NCI-H82 treated with DMSO at 0.1 percent for 48 hours (cell line): ENCODE results near the gene ZNF674.
A peak's percentile ranks its signal among the peaks of the same experiment; 100 is the strongest.

ENCODE experiments used
- DNase-seq: peaks from one replicate; lab custom pipeline; 2025; ENCODE audit not compliant: unreplicated experiment; lab: John Stamatoyannopoulos, UW

The ZNF674 gene

DNA sequence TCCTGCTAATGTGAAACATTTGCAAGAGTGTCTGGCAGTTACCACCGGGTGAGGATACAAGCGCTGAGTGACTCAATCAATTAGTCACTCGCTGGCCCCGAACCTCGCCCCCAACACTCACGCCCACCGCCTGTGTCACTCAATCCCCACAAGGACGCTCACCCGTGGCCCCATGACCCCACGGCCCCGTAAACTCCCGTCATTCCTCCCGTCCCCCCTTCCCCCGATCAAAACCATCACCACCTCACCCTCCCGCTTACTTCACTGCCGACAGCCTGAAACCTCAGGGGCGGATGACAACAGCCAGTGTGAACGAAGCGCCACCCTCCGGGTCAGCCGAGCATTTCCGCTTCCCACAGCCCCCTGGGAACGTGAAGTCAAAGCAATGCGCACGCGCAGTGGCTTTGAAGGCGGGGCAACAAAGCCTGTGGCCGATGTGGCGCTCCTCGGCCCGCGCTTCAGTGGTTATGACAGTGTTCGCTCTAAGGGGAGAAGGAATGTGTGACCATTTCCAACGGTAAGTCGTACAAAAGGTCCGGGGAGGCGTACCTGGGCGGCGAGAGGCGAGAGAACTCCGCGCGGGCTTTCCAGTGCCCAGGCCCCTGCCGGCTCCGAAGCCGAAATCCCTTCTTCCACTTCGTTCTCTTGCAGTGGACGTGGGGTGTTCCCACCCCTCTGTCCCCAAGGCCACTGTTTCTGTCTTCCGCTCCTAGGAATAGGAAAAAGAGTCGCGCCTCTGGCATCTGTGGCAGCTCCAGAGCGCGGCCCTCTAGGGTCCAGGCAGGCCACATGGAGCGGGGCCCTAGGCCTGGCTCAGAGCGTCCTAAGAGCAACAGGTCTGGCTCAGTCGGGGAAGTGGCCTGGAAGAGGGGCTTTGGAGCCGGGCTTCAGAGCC is at the start of gene ZNF674:
Gene ZNF674 (minus strand): TSS at position 311 of the 895 bp plus-strand sequence. CDS start 3,334 bp downstream, outside the sequence.
- DNase-seq = peak; percentile 59

DNA sequence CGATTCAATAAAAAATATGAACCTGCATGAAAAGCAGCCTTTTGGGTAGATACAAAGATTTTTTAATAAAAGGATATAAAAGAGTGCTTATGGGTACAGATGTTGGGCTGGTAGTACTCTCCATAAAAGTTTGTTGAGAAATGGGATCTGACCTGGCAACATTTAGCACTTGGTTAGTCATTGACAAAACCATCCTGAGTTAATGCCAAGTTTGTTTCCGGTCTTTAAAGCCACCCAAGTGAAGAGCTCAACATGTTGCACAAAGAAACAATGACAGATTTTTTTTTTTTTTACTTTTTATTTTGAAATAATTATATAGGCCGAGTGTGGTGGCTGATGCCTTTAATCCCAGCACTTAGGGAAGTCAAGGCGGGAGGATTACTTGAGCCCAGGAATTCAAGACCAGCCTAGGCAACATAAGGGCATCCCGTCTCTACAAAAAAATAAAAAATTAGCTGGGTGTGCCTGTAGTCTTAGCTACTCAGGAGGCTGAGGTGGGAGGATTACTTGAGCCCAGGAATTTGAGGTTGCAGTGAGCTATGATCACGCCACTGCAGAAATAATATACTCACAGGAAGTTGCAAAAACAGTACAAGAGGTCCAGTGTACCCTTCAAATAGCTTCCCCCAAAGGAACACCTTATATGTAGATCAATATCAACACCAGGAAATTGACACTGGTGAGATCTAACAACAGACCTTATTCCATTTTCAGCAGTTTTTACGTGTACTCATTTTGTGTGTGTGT is 44.9 kb upstream of the ZNF674 start:
- no peak for DNase-seq

DNA sequence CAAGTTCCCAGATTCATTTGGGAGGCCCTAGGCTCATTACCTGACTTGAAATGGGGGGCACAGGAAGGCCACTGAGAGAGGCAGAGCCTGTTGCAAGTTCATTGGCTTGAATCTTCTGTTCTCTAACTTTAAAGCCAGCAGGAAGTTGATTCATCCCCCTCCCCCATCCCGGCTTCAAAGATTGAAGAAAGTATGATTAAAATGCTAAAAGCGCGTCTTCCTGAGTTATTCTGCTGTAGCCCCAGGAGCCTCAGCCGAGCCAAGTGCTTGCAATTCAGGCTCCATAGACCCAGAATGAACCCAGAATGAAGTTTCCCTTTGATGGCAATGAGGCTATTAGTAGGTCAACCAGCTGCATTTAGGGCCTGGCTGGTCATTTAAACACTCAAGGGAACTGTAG is 43.0 kb upstream of the ZNF674 start:
- DNase-seq = no peak

DNA sequence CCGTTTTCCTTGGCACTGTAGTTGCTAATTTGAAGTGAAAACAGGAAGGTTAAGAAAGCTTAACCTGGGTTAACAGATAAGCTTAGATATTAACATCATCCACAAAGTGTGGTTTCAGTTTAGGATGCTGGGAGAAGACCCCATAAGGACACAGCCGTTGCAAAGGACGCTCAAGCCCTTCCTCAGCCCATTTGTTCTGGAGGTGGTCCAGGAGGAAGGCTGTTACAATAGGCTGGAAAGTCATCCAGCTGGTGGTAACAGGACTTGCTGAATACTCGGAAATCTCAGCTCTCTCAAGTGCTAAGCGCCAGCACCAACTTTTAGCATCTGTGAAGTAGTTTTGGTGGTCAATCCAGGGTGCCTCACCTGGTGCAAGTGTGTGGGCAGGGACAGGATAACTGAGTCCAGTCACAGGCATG is 42.5 kb upstream of the ZNF674 start:
- no peak for DNase-seq

DNA sequence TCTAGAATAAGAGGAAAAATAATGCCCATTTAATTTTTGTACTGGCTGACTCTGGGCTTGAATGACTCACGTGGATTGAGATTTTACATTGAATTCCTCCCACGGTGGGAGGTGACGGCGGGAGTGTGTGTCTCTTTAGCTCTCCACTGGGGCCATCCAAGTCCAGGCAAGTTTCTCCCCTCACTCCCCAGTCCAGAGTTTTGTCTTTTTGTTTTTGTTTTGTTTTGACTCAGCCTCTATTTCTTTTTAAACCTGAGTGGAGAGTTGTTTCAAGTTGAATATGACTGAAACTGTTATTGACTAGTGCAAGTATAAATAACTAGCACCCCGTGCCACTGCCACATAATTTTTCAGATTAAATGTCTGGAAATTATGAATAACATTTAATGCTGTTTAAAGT is 41.9 kb upstream of the ZNF674 start:
- DNase-seq = no peak

DNA sequence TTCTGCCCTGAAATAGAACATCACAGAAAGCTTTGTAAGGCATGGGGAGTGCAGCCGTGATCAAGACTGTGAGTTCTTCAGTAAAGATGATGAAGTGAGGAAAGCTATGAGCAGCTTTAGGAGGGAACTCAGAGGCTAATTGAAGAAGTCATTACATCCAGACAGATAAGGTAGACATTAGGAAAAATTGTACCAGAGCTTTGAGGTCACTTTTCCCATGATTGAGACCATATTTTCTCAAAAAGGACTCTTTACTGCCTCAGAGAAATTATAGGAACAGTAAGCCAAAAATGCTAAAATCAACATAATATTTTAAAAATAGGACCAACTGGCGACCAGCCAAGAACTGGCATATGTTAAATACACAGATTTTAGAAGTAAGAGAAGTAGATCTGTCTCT is 39.5 kb upstream of the ZNF674 start:
- no peak for DNase-seq

DNA sequence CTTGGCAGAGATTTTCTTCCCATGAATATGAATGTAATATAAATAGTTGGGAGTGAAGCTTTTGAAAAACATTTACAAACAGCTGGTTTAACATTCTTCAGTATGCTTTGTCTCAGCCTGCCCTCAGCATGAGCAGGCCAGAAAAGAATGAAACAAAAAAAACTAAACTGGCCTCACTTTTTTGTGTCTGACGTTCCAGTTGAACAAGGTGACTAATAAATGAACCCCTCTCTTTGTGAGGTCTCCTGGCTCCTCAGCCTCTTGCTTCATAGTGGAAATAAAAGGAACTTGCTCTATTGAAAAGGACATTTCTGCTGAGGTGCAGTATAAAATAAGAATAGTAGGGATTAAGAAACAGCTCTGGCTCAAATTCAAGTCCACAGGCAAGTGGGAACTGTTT is 37.7 kb upstream of the ZNF674 start:
- no peak for DNase-seq

DNA sequence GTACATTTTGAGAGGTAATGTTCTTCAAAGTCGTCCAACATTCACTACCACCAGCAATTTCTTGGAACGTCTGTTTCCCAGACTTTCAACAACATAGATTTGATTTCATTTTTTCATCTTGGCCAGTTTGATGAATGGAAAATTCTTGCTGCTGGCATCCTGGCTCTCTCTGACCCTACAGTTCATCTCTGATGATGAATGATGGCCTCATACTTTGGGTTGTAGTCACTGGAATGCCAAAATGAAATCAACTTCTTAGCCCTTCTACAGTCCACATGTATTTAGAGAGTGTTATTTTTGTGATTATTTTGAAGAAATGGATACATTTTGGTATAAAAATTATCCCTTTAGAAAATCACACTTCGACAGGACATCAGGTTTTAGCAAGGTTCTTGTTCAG is 37.1 kb upstream of the ZNF674 start:
- DNase-seq = no peak

DNA sequence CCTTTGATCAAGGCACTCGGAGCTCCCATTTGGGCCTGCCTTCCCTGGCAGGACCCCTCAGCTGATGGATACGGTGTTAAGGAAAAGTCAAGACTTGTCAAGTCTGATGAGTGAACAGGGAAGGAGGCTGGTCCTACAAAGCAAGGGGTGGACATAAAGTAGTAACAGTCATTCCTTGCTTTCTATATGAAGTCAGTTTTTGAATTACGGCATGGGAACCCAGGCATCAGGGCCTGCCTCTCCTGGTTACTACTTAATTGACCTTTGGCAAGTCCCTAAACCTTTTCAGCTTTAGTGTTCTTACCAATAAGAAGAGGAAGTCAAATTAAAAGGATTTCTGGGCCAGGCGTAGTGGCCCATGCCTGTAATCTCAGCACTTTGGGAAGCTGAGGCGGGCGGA is 35.4 kb upstream of the ZNF674 start:
- no peak for DNase-seq

DNA sequence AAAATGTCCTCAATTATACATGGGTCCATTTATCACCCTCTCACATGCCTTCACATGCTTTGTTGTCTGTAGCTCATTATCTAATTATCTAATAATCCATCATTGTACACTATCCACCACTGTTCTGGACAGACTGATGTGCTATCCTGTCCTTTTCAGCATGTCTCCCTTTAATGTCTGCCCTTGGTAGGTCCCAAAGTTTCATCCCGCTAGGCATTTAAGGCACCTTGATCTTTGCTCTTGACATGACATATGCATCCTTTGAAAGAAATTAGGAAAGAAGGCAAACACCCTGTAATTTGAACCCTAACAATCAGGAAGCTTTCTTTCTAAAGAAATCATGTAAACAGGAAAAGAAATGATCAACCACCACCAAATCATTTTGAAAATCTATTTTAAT is 34.0 kb upstream of the ZNF674 start:
- DNase-seq = no peak

DNA sequence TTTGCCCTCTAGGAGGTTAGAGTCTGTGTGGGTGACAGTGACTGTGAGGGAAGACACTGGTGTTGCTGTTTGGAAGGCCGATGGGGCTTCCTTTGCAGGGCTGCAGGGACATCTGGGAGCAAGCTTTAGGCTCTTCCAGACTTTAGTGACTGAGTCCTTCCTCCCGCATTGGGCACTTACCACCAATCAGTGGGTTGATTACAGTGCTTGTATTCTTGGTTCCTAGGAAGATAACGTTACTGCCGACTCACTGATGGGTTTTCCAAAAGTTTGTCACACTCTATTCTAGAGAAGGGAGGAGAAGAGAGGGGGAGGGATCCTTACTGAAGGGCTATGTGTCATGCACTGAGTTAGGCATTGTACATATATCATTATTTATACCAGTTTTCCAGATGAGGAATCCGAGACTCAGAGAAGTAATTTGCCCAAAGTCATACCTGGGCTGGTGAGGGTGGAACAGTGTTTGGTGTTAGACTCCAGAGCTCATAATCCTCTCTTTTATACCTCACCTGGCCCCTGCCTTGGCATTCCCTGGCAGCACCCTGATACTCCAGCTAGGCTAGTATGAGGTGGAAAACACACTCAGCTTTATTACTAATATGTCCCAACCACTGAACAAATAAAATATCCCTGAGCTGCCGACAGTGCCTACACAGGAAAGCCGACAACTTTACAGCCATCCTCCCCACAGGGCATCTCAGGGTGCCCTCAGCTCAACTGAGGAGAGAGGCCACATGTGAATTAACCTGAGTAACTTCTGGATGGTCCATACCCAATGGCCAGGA is 32.2 kb upstream of the ZNF674 start:
- no peak for DNase-seq

DNA sequence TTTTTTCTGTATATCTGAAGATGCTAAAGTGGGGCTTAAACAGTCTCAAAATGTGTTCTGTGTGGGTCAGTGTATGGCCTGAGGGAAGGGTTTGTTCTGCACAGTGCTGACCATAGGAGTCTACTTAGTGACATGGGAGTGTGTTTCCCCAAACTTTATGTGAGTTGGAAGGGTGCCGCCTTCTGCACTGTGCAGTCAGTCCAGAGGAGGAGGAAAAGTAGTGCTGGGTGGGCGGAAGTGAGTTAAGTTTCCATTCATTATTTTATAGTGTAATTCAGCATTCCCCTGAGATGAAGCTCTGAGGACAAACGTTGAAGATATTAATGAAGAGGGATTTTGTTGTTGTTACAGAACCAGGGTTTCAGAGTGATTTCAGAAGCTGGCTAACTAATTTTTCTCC is 31.2 kb upstream of the ZNF674 start:
- DNase-seq = no peak

DNA sequence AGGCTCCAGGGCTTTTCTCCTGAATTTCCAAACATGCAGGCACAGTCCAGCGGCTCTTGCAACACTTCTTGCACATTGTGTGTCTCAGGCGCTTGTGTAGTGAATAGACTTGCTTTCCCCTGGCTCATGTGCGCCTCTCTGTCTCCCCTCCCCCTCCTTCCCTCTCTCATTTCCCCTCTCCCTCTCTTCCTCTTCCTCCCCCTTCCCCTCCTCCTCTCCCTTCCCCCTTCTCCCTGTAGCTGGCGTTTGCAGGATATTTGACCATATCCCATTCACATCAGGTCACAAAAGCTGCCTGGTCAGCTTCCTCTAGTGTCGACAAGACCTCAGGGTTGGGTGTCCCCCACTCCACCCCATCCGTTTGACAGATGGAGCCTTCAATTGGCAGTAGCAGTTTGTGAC is 30.8 kb upstream of the ZNF674 start:
- no peak for DNase-seq

DNA sequence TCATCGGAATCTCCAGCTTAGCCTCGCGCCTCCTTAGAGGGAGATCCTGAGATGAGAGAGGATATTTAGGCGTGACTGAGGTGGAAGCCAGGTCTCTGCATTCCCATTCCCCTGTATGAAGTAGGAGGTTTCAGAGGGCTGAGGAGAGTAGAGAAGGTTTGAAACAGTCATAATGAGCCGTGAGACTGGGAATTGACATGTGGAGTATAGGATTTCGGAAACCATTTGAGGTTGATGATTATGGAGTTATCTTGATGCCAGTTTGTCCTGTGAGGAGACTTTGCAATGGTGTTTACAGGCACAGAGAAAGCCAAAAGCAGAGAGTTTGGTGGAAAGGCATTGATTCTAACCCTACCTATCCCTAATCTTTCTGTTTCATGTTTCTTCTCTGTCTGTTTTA is 30.4 kb upstream of the ZNF674 start:
- DNase-seq = no peak

DNA sequence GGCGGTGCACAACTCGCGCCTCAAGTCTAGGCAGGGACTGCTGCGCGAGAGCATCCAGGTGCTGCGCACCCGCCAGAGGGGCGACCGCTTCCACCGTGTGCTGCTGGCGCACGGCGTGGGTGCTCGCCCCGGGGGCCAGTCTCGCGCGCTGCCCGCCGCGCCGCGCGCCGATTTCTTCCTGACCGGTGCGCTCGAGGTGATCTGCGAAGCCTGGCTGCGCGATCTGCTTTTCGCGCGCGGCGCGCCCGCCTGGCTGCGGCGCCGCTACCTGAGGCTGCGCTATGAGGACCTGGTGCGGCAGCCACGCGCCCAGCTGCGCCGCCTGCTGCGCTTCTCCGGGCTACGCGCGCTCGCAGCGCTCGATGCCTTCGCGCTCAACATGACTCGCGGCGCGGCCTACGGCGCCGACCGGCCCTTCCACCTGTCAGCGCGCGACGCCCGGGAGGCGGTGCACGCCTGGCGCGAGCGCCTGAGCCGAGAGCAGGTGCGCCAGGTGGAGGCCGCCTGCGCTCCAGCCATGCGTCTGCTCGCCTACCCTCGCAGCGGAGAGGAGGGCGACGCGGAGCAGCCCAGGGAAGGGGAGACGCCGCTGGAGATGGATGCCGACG is 29.7 kb upstream of the ZNF674 start:
- DNase-seq = no peak

DNA sequence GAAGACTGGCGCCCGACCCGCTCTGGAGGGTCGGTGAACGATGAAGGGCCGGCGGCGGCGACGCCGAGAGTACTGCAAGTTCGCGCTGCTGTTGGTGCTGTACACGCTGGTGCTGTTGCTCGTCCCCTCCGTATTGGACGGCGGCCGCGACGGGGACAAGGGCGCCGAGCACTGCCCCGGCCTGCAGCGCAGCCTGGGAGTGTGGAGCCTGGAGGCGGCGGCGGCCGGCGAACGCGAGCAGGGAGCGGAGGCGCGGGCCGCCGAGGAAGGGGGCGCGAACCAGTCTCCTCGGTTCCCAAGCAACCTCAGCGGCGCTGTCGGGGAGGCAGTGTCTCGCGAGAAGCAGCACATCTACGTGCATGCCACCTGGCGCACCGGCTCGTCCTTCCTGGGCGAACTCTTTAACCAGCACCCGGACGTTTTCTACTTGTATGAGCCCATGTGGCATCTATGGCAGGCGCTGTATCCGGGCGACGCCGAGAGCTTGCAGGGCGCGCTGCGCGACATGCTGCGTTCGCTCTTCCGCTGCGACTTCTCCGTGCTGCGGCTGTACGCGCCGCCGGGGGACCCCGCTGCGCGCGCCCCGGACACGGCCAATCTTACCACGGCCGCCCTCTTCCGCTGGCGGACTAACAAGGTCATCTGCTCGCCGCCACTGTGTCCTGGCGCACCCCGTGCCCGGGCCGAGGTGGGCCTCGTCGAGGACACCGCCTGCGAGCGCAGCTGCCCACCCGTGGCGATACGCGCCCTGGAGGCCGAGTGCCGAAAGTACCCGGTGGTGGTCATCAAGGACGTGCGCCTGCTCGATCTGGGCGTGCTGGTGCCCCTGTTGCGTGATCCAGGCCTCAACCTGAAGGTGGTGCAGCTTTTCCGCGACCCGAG is 28.9 kb upstream of the ZNF674 start:
- no peak for DNase-seq

DNA sequence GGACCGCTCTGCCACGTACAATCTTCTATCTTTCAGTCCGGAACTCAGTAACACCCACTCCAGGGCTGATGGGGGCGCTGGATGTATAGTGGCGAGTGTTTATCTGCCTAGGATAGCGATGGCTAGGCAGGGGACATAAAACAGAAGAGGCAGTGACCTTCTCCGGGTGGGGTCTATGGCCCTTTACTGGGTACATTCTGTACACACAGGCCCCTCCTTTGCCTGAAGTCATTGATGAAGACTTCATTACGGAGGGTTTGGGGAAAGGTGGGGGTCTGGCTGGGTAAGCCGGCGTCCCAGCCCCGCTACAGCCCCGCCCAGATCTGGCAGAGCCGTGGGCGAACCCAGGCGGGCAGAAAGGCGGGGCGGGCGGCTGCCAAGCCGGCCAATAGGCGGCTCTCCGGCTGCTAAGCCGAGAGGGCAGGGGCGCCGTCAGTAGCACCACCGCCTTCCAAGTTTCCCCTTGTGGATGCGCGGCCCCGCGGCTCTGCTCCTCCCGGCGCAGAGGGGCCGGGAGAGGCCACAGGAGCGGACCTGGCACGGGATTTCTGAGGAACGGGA is 28.2 kb upstream of the ZNF674 start, which contains the start of gene CHST7:
Gene CHST7 (plus strand): TSS at position 435 of the 561 bp plus-strand sequence. CDS start 167 bp downstream, outside the sequence.
- DNase-seq = peak; percentile 49

DNA sequence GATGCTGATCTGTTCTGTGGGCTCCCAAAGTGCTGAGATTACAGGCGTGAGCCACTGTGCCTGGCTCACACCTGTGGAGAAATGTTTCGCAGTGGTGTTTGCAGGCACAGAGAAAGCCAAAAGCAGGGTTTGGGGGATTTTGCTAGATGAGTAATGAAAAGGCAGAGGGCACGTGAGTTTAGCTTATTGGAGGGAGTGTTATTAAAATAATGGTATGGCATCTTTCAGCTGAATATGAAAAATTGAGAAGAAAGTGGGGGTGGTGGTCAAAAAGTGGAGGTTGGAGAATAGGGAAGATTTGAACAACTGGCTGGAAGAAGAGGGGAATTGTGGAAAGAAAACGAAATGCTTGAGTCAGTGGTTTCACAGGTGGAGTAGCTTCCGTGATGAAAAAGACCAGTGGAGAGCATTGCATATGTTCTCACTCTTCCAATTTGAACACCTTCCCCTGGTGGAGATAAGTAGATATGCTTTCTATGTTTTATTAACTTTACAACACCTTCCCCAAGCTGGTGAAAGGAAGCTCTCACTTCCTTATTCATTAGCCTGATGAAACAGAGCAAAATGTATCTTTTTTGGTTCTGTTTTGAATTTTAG is 27.2 kb upstream of the ZNF674 start:
- DNase-seq = no peak
